OCI-LY7 (cell line): ENCODE data around the gene ADCY5. TPM values are rescaled to one million over a fixed set of nuclear protein-coding genes. Genes with fewer than 3 reads are reported as not detected.

Source experiments
- BruUV-seq: library from RNA; stranded (reverse); fragments of 400-500 nt; replicated peaks from 2 replicates; lab custom pipeline; 2021; lab: Mats Ljungman, UMichigan
- CTCF ChIA-PET: fragments of 300-600 bp; sonication (Branson Sonifier 250); formaldehyde crosslinking; loops from one replicate; lab custom pipeline; 2022; ENCODE audit warnings: antibody characterized with exemption; ENCODE audit not compliant: unreplicated experiment; lab: Charles Lee
- POLR2A ChIA-PET: fragments of 300-600 bp; sonication (Branson Sonifier 250); formaldehyde crosslinking; loops from one replicate; lab custom pipeline; 2022; ENCODE audit warnings: antibody characterized with exemption; lab: Charles Lee
- DNase-seq: peaks from one replicate; pipeline ENCODE4 v3.0.0-alpha.2; 2015; ENCODE audit warnings: low spot score
- H2AFZ ChIP-seq: fragments of 200-600 bp; sonication (generic), shearing (Covaris generic); 2 replicates; pipeline ENCODE4 v1.6.1; 2014; ENCODE audit warnings: mild to moderate bottlenecking, antibody characterized with exemption, low read length, moderate library complexity
- H3K27ac ChIP-seq: fragments of 200-600 bp; sonication (generic); 2 replicates; pipeline ENCODE4 v1.5.1; 2014; ENCODE audit warnings: mixed run types, low read depth, mild to moderate bottlenecking, moderate library complexity, low read length, inconsistent platforms; ENCODE audit not compliant: poor library complexity, severe bottlenecking
- H3K36me3 ChIP-seq: fragments of 200-600 bp; sonication (generic); 2 replicates; pipeline ENCODE4 v1.6.1; 2014; ENCODE audit warnings: mild to moderate bottlenecking, antibody characterized with exemption, low read length, moderate library complexity, mixed read lengths; ENCODE audit not compliant: insufficient read depth
- H3K4me1 ChIP-seq: fragments of 200-600 bp; sonication (generic); 2 replicates; pipeline ENCODE4 v1.5.1; 2014; ENCODE audit warnings: mild to moderate bottlenecking, low read length; ENCODE audit not compliant: insufficient read depth, poor library complexity, severe bottlenecking
- H3K4me2 ChIP-seq: fragments of 200-600 bp; sonication (generic); 2 replicates; pipeline ENCODE4 v1.6.1; 2014; ENCODE audit warnings: mild to moderate bottlenecking, low read length
- H3K4me3 ChIP-seq: fragments of 200-600 bp; sonication (generic); 2 replicates; pipeline ENCODE4 v1.5.1; 2014; ENCODE audit warnings: mild to moderate bottlenecking, low read depth, low read length; ENCODE audit not compliant: poor library complexity, severe bottlenecking
- H3K79me2 ChIP-seq: fragments of 200-600 bp; sonication (generic); 2 replicates; pipeline ENCODE4 v1.6.1; 2016; ENCODE audit warnings: low read depth, mild to moderate bottlenecking, low read length, moderate library complexity, mixed read lengths; ENCODE audit not compliant: insufficient read depth
- H3K9me2 ChIP-seq: fragments of 200-600 bp; sonication (generic); 2 replicates; pipeline ENCODE4 v1.6.1; 2016; ENCODE audit warnings: mild to moderate bottlenecking, low read length, mixed read lengths; ENCODE audit not compliant: insufficient read depth
- H3K9me3 ChIP-seq: fragments of 200-600 bp; sonication (generic); 2 replicates; pipeline ENCODE4 v1.6.1; 2014; ENCODE audit warnings: mild to moderate bottlenecking, mixed run types, low read length, mixed read lengths
- H4K20me1 ChIP-seq: fragments of 200-600 bp; sonication (generic); 2 replicates; pipeline ENCODE4 v1.6.1; 2014; ENCODE audit warnings: mild to moderate bottlenecking, antibody characterized with exemption, low read length, moderate library complexity, mixed read lengths; ENCODE audit not compliant: insufficient read depth
- CTCF ChIP-seq: fragments of 200-600 bp; sonication (generic); conservative IDR thresholded peaks from 2 replicates; pipeline ENCODE4 v1.5.1; 2014; ENCODE audit warnings: mild to moderate bottlenecking, antibody characterized with exemption, low read length, moderate library complexity, mixed read lengths
- EZH2phosphoT487 ChIP-seq: fragments of 200-600 bp; sonication (generic); IDR thresholded peaks from 2 replicates; pipeline ENCODE4 v1.6.1; 2018; ENCODE audit warnings: low read depth, borderline replicate concordance, mild to moderate bottlenecking, mixed run types, antibody characterized with exemption, low read length, moderate library complexity, mixed read lengths
- intact Hi-C: fragments of 100-400 bp; cut with micrococcal nuclease; formaldehyde crosslinking; loops from one replicate; pipeline ENCODE4 v1.10.0; 2022; ENCODE audit not compliant: unreplicated experiment
- total RNA-seq, 2 experiments: library from RNA; depleted of rRNA in 1 of 2; stranded (reverse); fragments of >200 nt in 1 of 2; shearing (Covaris generic) in 1 of 2; gene quantifications; 2 replicates each; pipeline ENCODE4 v1.2.3, GENCODE V29; 2014 to 2022

Gene ADCY5
- total RNA-seq, 2 experiments from 2014 or later, result 0.03 to 0.63 TPM

- no peaks in the 10 kb centered on the region; the same call in 1 of the 2 replicates for H4K20me1 ChIP-seq
- no peaks in the 10 kb centered on the region for H3K79me2 ChIP-seq
- H3K36me3 ChIP-seq, result no peaks in the 10 kb centered on the region
- intact Hi-C loops, result no loop called here
- BruUV-seq, result no TSS peak
- H3K4me1 ChIP-seq, result no peaks in the 10 kb centered on the region
- ChIA-PET CTCF (no interaction called here), POLR2A (no interaction called here)
- H3K9me3 ChIP-seq, result no peaks in the 10 kb centered on the region
- no peak overlapping the region for H2AFZ ChIP-seq
- no peaks in the 10 kb centered on the region for H3K9me2 ChIP-seq
- TF ChIP-seq CTCF (no peak), EZH2phosphoT487 (no peak)
- H3K4me3 ChIP-seq, result no peak overlapping the region
- DNase-seq, result no peak
- no peak overlapping the region for H3K27ac ChIP-seq
- H3K4me2 ChIP-seq, result no peak overlapping the region
Observed at GRCh38 chr3:123479891-123480290, 31.0 kb upstream of the ADCY5 start.

GRCh38 chr3:123478314-123478713 is 29.4 kb upstream of the ADCY5 start:
- H3K79me2 ChIP-seq, result no peaks in the 10 kb centered on the region
- CTCF ChIA-PET, result no interaction called here

More at GRCh38 chr3:123478314-123478713, 29.4 kb upstream of the ADCY5 start:
- Histone ChIP-seq H3K36me3 (no peaks in the 10 kb centered on the region), H3K9me2 (no peaks in the 10 kb centered on the region), H3K27ac (no peak overlapping the region), H3K4me2 (no peak overlapping the region), H2AFZ (no peak overlapping the region), H4K20me1 (no peaks in the 10 kb centered on the region; the same call in 1 of the 2 replicates), H3K4me1 (no peaks in the 10 kb centered on the region), H3K9me3 (no peaks in the 10 kb centered on the region), H3K4me3 (no peak overlapping the region)
- POLR2A ChIA-PET, result no interaction called here
- intact Hi-C loops, result no loop called here
- TF ChIP-seq EZH2phosphoT487 (no peak), CTCF (no peak)
- no TSS peak for BruUV-seq
- DNase-seq, result no peak
